H1 (cell line): ENCODE measurements around the gene FRMPD4. TPM values are rescaled to one million over a fixed set of nuclear protein-coding genes. Genes with fewer than 3 reads are reported as not detected.

ENCODE experiments used
- CTCF ChIA-PET: fragments of 300-600 bp; sonication (Branson Sonifier 250); formaldehyde crosslinking; loops from one replicate; lab custom pipeline; 2021; ENCODE audit not compliant: partially characterized antibody; lab: Charles Lee
- POLR2A ChIA-PET: fragments of 300-600 bp; sonication (Branson Sonifier 250); formaldehyde crosslinking; loops from one replicate; lab custom pipeline; 2021; ENCODE audit warnings: inconsistent platforms; ENCODE audit not compliant: partially characterized antibody; lab: Charles Lee
- DNase-seq, 2 experiments: peaks; one replicate each; pipeline versions ENCODE4 v3.0.0 to v3.0.0-alpha.2; 2010 to 2022; ENCODE audit warnings: low spot score in 2 of 2, low read depth in 1 of 2, mixed read lengths in 1 of 2
- FAIRE-seq: peaks from 2 replicates; lab custom pipeline; 2011; peaks lifted over from hg19 to GRCh38; lab: Jason Lieb, UNC
- H2AFZ ChIP-seq: 2 replicates; pipeline ENCODE4 v1.8.1; 2012; ENCODE audit warnings: low read length, inconsistent platforms
- H2AK5ac ChIP-seq: 2 replicates; pipeline ENCODE4 v1.6.1; 2013; ENCODE audit warnings: low read depth, low read length
- H2BK120ac ChIP-seq: replicated peaks from 2 replicates; pipeline ENCODE3; 2013; ENCODE audit warnings: low read depth, low read length, inconsistent platforms
- H2BK12ac ChIP-seq: 2 replicates; pipeline ENCODE4 v1.6.1; 2013; ENCODE audit warnings: low read depth, low read length
- H2BK15ac ChIP-seq: 2 replicates; pipeline ENCODE4 v1.6.1; 2013; ENCODE audit warnings: low read length
- H2BK20ac ChIP-seq: 2 replicates; pipeline ENCODE4 v1.6.1; 2013; ENCODE audit warnings: low read length
- H2BK5ac ChIP-seq: 2 replicates; pipeline ENCODE4 v1.6.1; 2013; ENCODE audit warnings: low read depth, low read length
- H3K14ac ChIP-seq: 2 replicates; pipeline ENCODE4 v1.6.1; 2013; ENCODE audit warnings: inconsistent platforms; ENCODE audit not compliant: insufficient read length
- H3K18ac ChIP-seq: 2 replicates; pipeline ENCODE4 v1.6.1; 2013; ENCODE audit warnings: low read length; ENCODE audit errors: extremely low read depth
- H3K23ac ChIP-seq: 2 replicates; pipeline ENCODE4 v1.6.1; 2013; ENCODE audit warnings: inconsistent platforms; ENCODE audit not compliant: insufficient read length
- H3K23me2 ChIP-seq: 2 replicates; pipeline ENCODE4 v1.6.1; 2013; ENCODE audit warnings: low read depth, low read length
- H3K27ac ChIP-seq: 2 replicates; pipeline ENCODE4 v1.6.1; 2011; ENCODE audit warnings: low read depth, low read length, inconsistent platforms
- H3K27me3 ChIP-seq, 4 experiments: replicated peaks in 1 of 4; 1 replicate in 1 of 4; 2 replicates in 3 of 4; pipeline versions ENCODE4 v1.6.1 to v1.8.1; 2011 to 2013; ENCODE audit warnings: low read length in 3 of 4, mild to moderate bottlenecking in 3 of 4, inconsistent platforms in 2 of 4, mixed read lengths in 2 of 4, moderate library complexity in 1 of 4; ENCODE audit not compliant: control insufficient read depth in 3 of 4, insufficient read depth in 3 of 4; ENCODE audit errors: extremely low read depth in 1 of 4
- H3K36me3 ChIP-seq, 4 experiments: 2 replicates each; pipeline versions ENCODE4 v1.6.1 to v1.8.1; 2011 to 2013; ENCODE audit warnings: mild to moderate bottlenecking in 4 of 4, low read length in 3 of 4, moderate library complexity in 2 of 4, control low read depth in 1 of 4, inconsistent platforms in 1 of 4; ENCODE audit not compliant: insufficient read depth in 4 of 4, control insufficient read depth in 2 of 4
- H3K4ac ChIP-seq: replicated peaks from 2 replicates; pipeline ENCODE3; 2013; ENCODE audit warnings: low read length, low read depth, mixed read lengths, inconsistent platforms; ENCODE audit not compliant: insufficient read length
- H3K4me1 ChIP-seq, 4 experiments: replicated peaks in 1 of 4; 1 replicate in 1 of 4; 2 replicates in 3 of 4; pipeline versions ENCODE4 v1.6.1 to v1.8.1; 2011 to 2013; ENCODE audit warnings: low read length in 3 of 4, inconsistent platforms in 2 of 4, mixed read lengths in 1 of 4; ENCODE audit not compliant: insufficient read depth in 4 of 4, control insufficient read depth in 3 of 4
- H3K4me2 ChIP-seq, 2 experiments: 2 replicates each; pipeline versions ENCODE4 v1.6.1 to v1.8.1; 2011 to 2013; ENCODE audit warnings: low read depth in 2 of 2, low read length in 2 of 2, control low read depth in 1 of 2, inconsistent platforms in 1 of 2, mild to moderate bottlenecking in 1 of 2; ENCODE audit not compliant: insufficient read depth in 1 of 2
- H3K4me3 ChIP-seq, 4 experiments: fragments of 200-600, 300-600 bp in 1 of 4; sonication (generic), shearing (Covaris generic), sonication (Bioruptor Twin) in 1 of 4; 2 replicates each; pipeline versions ENCODE4 v1.5.1 to v1.8.1; 2011 to 2016; ENCODE audit warnings: low read length in 4 of 4, low read depth in 3 of 4, control low read depth in 2 of 4, inconsistent platforms in 2 of 4, mild to moderate bottlenecking in 2 of 4, mixed read lengths in 1 of 4, moderate library complexity in 1 of 4; ENCODE audit not compliant: insufficient read depth in 2 of 4; ENCODE audit errors: extremely low read depth in 1 of 4
- H3K56ac ChIP-seq: replicated peaks from 2 replicates; pipeline ENCODE3; 2013; ENCODE audit warnings: low read depth, mild to moderate bottlenecking, mixed read lengths, low read length, inconsistent platforms; ENCODE audit not compliant: insufficient read length
- H3K79me1 ChIP-seq: 2 replicates; pipeline ENCODE4 v1.6.1; 2013; ENCODE audit warnings: low read depth, low read length, control low read depth
- H3K79me2 ChIP-seq, 2 experiments: 2 replicates each; pipeline versions ENCODE4 v1.6.1 to v1.8.1; 2012 to 2013; ENCODE audit warnings: low read length in 2 of 2, mild to moderate bottlenecking in 2 of 2, inconsistent platforms in 1 of 2; ENCODE audit not compliant: insufficient read depth in 2 of 2, control insufficient read depth in 1 of 2
- H3K9ac ChIP-seq, 4 experiments: replicated peaks in 1 of 4; 1 replicate in 1 of 4; 2 replicates in 3 of 4; pipeline versions ENCODE4 v1.6.1 to v1.8.1; 2011 to 2013; ENCODE audit warnings: low read depth in 3 of 4, low read length in 3 of 4, control low read depth in 2 of 4, mild to moderate bottlenecking in 2 of 4, moderate library complexity in 2 of 4, inconsistent platforms in 1 of 4; ENCODE audit errors: extremely low read depth in 1 of 4
- H3K9me3 ChIP-seq, 2 experiments: 2 replicates each; pipeline versions ENCODE4 v1.6.1 to v1.8.1; 2012 to 2013; ENCODE audit warnings: mild to moderate bottlenecking in 2 of 2, moderate library complexity in 2 of 2, control low read depth in 1 of 2, inconsistent platforms in 1 of 2, low read depth in 1 of 2, low read length in 1 of 2, mixed read lengths in 1 of 2; ENCODE audit not compliant: insufficient read depth in 2 of 2
- H4K20me1 ChIP-seq, 2 experiments: replicated peaks in 1 of 2; 2 replicates each; pipeline versions ENCODE3 to v1.8.1; 2011 to 2013; ENCODE audit warnings: inconsistent platforms in 2 of 2, low read length in 2 of 2, mild to moderate bottlenecking in 1 of 2; ENCODE audit not compliant: insufficient read depth in 2 of 2, control insufficient read depth in 1 of 2
- H4K5ac ChIP-seq: 2 replicates; pipeline ENCODE4 v1.6.1; 2013; ENCODE audit warnings: low read length, low read depth, mixed read lengths, inconsistent platforms; ENCODE audit not compliant: insufficient read length
- H4K8ac ChIP-seq: 2 replicates; pipeline ENCODE4 v1.8.0; 2013; ENCODE audit warnings: mild to moderate bottlenecking, moderate library complexity, low read length, inconsistent platforms; ENCODE audit not compliant: insufficient read depth; ENCODE audit errors: extremely low read depth
- H4K91ac ChIP-seq: replicated peaks from 2 replicates; pipeline ENCODE3; 2013; ENCODE audit warnings: low read length, mixed read lengths, inconsistent platforms; ENCODE audit not compliant: insufficient read length
- POLR2AphosphoS5 ChIP-seq: IDR thresholded peaks from 2 replicates; pipeline ENCODE4 v1.6.1; 2011; ENCODE audit warnings: low read depth, low read length
- WGBS, 2 experiments: shearing (Covaris generic) in 1 of 2; methylation state at CpG; one replicate each; pipeline versions ENCODE4 v1.1.6 to v1.1.7; 2013 to 2015; ENCODE audit warnings: low lambda C conversion rate in 2 of 2, mixed read lengths in 2 of 2, inconsistent platforms in 1 of 2, low coverage in 1 of 2, missing lambda C conversion rate in 1 of 2; ENCODE audit not compliant: insufficient replicate concordance in 2 of 2, insufficient coverage in 1 of 2, insufficient read length in 1 of 2; ENCODE audit errors: extremely low coverage in 1 of 2, missing lambda C conversion rate in 1 of 2; 5-methylcytosine and 5-hydroxymethylcytosine counted together
- polyA plus RNA-seq, 7 experiments: library from polyadenylated mRNA; depleted of rRNA in 3 of 7; stranded (reverse) in 5 of 7; unstranded in 2 of 7; fragments of >200 nt in 5 of 7; fragments of 200-250 nt in 2 of 7; gene quantifications; 1 replicate in 5 of 7; 2 replicates in 1 of 7; 4 replicates in 1 of 7; pipeline versions ENCODE4 v1.2.1 to v1.2.3, GENCODE V29; 2011 to 2013; ENCODE audit warnings: missing spikeins in 2 of 7, mixed read lengths in 2 of 7
- total RNA-seq: library from RNA; stranded (reverse); fragmentation: NEBNext Ultra II Directional; extraction: Animal tissue kit (Norgen Biotek cat#: 25700); gene quantifications from 2 replicates; pipeline ENCODE4 v1.2.1, GENCODE V29; 2021

The FRMPD4 gene
- total and polyA plus RNA-seq, 2 of the 8 experiments (the other 6 are each of a cell fraction or from before 2014, with no cell fraction given) = 0.02 to 0.37 TPM

DNA sequence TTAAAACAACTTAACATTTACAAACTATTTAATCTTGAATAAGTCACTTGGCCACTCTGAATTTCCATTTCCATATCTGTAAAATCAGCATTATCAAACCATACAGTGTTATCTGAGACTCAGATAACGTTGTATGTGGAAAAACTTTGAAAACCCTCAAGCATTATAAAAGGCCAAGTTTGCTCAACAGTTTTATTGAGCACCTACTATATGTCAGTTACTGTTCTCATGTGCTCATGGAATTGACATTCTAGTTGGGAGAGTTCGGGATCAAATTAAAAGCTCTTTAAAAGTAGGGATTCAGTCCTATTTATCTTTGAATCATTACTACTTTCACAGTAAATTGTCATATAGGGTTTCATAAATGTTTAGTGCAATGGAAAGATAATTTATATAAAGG, 97.9 kb downstream of the FRMPD4 start:
- H4K91ac ChIP-seq = no peak overlapping the region
- no peak overlapping the region for H3K27ac ChIP-seq
- CTCF ChIA-PET = no interaction called here
- 96% methylated on average over 2 of the region's 2 CpGs; no CpG with 5 or more reads in 1 of the 2 experiments for WGBS, 2 experiments
- no peaks in the 10 kb centered on the region for H3K4me1 ChIP-seq
- POLR2A ChIA-PET = no interaction called here
- no peak overlapping the region for H2BK12ac ChIP-seq
- H3K79me1 ChIP-seq = no peaks in the 10 kb centered on the region
- H2AFZ ChIP-seq = no peak overlapping the region
- no peak overlapping the region for H2BK120ac ChIP-seq
- no peak overlapping the region for H3K23ac ChIP-seq
- no peak for FAIRE-seq
- H3K4me2 ChIP-seq = no peak overlapping the region
- no peak overlapping the region for H3K9ac ChIP-seq
- no peak overlapping the region for H4K8ac ChIP-seq
- H3K23me2 ChIP-seq = no peaks in the 10 kb centered on the region
- H3K4ac ChIP-seq = no peak overlapping the region
- no peak for TF ChIP-seq POLR2AphosphoS5
- TF ChIP-seq, all 59 proteins: peak for 0
- Histone ChIP-seq H4K5ac (no peak overlapping the region), H3K27me3 (no peaks in the 10 kb centered on the region), H3K4me3 (no peak overlapping the region), H2BK20ac (no peak overlapping the region), H3K14ac (no peak overlapping the region), H3K79me2 (no peaks in the 10 kb centered on the region), H2BK15ac (no peak overlapping the region), H2BK5ac (no peak overlapping the region), H4K20me1 (no peaks in the 10 kb centered on the region), H2AK5ac (no peak overlapping the region), H3K56ac (no peak overlapping the region), H3K18ac (no peak overlapping the region), H3K36me3 (no peaks in the 10 kb centered on the region), H3K9me3 (no peaks in the 10 kb centered on the region)
- DNase-seq = no peak
